ENCODE data around the gene PSAP. TPM values are rescaled to one million over a fixed set of nuclear protein-coding genes. Genes with fewer than 3 reads are reported as not detected.
A peak's percentile ranks its signal among the peaks of the same experiment; 100 is the strongest.

Gene PSAP
- total RNA-seq, 2 donors from 2014 or later = 488 to 516 TPM

GRCh38 chr10:71893258-71893815, 42.3 kb upstream of the PSAP start:
- Histone ChIP-seq H3K27me3 (peaks cover 0 to 4% of the 10 kb centered on the region in 2 donors), H3K36me3 (replicated peaks in 1 of 2; ENCODE audit: insufficient read depth in 1 of 2, low read depth in 2 of 2) (no peaks in the 10 kb centered on the region), H3K27ac (no peak overlapping the region), H3K4me1 (peaks cover 14% of the 10 kb centered on the region), H3K9me3 (no peaks in the 10 kb centered on the region), H3K4me3 (no peak overlapping the region)
- TF ChIP-seq CTCF (IDR thresholded peaks at IDR 0.05) = no peak
- TF ChIP-seq POLR2A (IDR thresholded peaks at IDR 0.05) = no peak
- intact Hi-C loops (cut with DNase I) = no loop called here
- WGBS, 2 donors = 60 to 63% methylated on average over 12 of the region's 12 CpGs
- DNase-seq = no peak
- no peak for ATAC-seq

- TF ChIP-seq CTCF (IDR thresholded peaks at IDR 0.05) (no peak), POLR2A (IDR thresholded peaks at IDR 0.05) (no peak)
- DNase-seq (no peak), ATAC-seq (no peak)
- Histone ChIP-seq H3K36me3 (replicated peaks in 1 of 2; ENCODE audit: insufficient read depth in 1 of 2, low read depth in 2 of 2) (no peaks in the 10 kb centered on the region), H3K27ac (no peak overlapping the region), H3K4me1 (peaks cover 14% of the 10 kb centered on the region), H3K9me3 (no peaks in the 10 kb centered on the region), H3K4me3 (no peak overlapping the region), H3K27me3 (peaks cover 0 to 4% of the 10 kb centered on the region in 2 donors)
- 75 to 86% methylated on average over 6 to 7 of the region's 7 CpGs for WGBS, 2 donors
- intact Hi-C loops (cut with DNase I) = no loop called here
Measured at GRCh38 chr10:71891437-71891836, 40.4 kb upstream of the PSAP start.

GRCh38 chr10:71889388-71889987, 38.4 kb upstream of the PSAP start:
- Histone ChIP-seq H3K4me3 (no peak overlapping the region), H3K4me1 (peaks cover 14% of the 10 kb centered on the region), H3K9me3 (no peaks in the 10 kb centered on the region), H3K36me3 (replicated peaks in 1 of 2; ENCODE audit: insufficient read depth in 1 of 2, low read depth in 2 of 2) (no peaks in the 10 kb centered on the region), H3K27ac (peak overlapping the region in 3 of 4 donors; percentile 38 to 76 (median 66)), H3K27me3 (peaks cover 0 to 4% of the 10 kb centered on the region in 2 donors)
- 26 to 38% methylated on average over 7 to 9 of the region's 9 CpGs for WGBS, 2 donors
- TF ChIP-seq POLR2A (IDR thresholded peaks at IDR 0.05) = no peak
- TF ChIP-seq CTCF (IDR thresholded peaks at IDR 0.05) = no peak
- ATAC-seq (peak; percentile 5), DNase-seq (no peak)
- intact Hi-C loops (cut with DNase I) = no loop called here

- intact Hi-C loops (cut with DNase I) = no loop called here
- Histone ChIP-seq H3K4me1 (peaks cover 14% of the 10 kb centered on the region), H3K9me3 (no peaks in the 10 kb centered on the region), H3K27ac (peak overlapping the region in 3 of 4 donors; percentile 38 to 76 (median 66)), H3K27me3 (peaks cover 0 to 4% of the 10 kb centered on the region in 2 donors), H3K36me3 (replicated peaks in 1 of 2; ENCODE audit: insufficient read depth in 1 of 2, low read depth in 2 of 2) (no peaks in the 10 kb centered on the region), H3K4me3 (peak overlapping the region in 1 of 2 donors; percentile 12)
- WGBS, 2 donors = 1 to 5% methylated on average over 24 to 46 of the region's 48 CpGs
- peak; percentile 38 to 83 (median 57) for DNase-seq
- TF ChIP-seq POLR2A (IDR thresholded peaks at IDR 0.05) = peak in 2 of 3 donors; percentile 44 to 46
- TF ChIP-seq CTCF (IDR thresholded peaks at IDR 0.05) = no peak
- peak; percentile 78 for ATAC-seq
Measured at GRCh38 chr10:71888623-71889387, 37.8 kb upstream of the PSAP start.

All from body of pancreas (tissue), 4 donors.